Right kidney (tissue), 9 donors: Measurements from ENCODE around the gene TMEM44.
A peak's percentile ranks its signal among the peaks of the same experiment; 100 is the strongest.

Source experiments
- DNase-seq: peaks from one replicate; pipeline ENCODE4 v3.0.0-alpha.2; 2016
- long read RNA-seq, 8 donors: transcript quantifications; one replicate each; lab custom pipeline, GENCODE V29; 2026

Gene TMEM44
- long read RNA-seq, donor 1, partial matches to known transcripts: 9 of 10 reads
- long read RNA-seq, donor 1, other reads (novel, unspliced or antisense): 0 of 10 reads
- long read RNA-seq, donor 2, partial matches to known transcripts: 0 of 1 reads
- long read RNA-seq, donor 2, other reads (novel, unspliced or antisense): 0 of 1 reads
- long read RNA-seq, donor 3: 0 reads
- long read RNA-seq, donor 4, partial matches to known transcripts: 0 of 4 reads
- long read RNA-seq, donor 4, other reads (novel, unspliced or antisense): 0 of 4 reads
- long read RNA-seq, donor 5, partial matches to known transcripts: 0 of 1 reads
- long read RNA-seq, donor 5, other reads (novel, unspliced or antisense): 0 of 1 reads
- long read RNA-seq, donor 6, partial matches to known transcripts: 0 of 2 reads
- long read RNA-seq, donor 6, other reads (novel, unspliced or antisense): 0 of 2 reads
- long read RNA-seq, donor 7, partial matches to known transcripts: 0 of 1 reads
- long read RNA-seq, donor 7, other reads (novel, unspliced or antisense): 0 of 1 reads
- long read RNA-seq, donor 8, partial matches to known transcripts: 0 of 1 reads
- long read RNA-seq, donor 8, other reads (novel, unspliced or antisense): 0 of 1 reads

- peak; percentile 93 for DNase-seq
Measured at GRCh38 chr3:194633349-194634004, at the start of gene TMEM44. Gene TMEM44 (minus strand): TSS chr3:194633419. CDS start chr3:194633215, 204 bp downstream.

GRCh38 chr3:194682694-194683310 lies 49.6 kb upstream of the TMEM44 start:
- peak; percentile 63 for DNase-seq

- no peak for DNase-seq
Measured at GRCh38 chr3:194682189-194682693, 49.0 kb upstream of the TMEM44 start.

GRCh38 chr3:194680888-194681615 lies 47.8 kb upstream of the TMEM44 start:
- no peak for DNase-seq

GRCh38 chr3:194676471-194676870 lies 43.3 kb upstream of the TMEM44 start:
- no peak for DNase-seq

GRCh38 chr3:194675680-194676079 lies 42.5 kb upstream of the TMEM44 start:
- DNase-seq: no peak

- DNase-seq: no peak
Measured at GRCh38 chr3:194675081-194675640, 41.9 kb upstream of the TMEM44 start.

- no peak for DNase-seq
Measured at GRCh38 chr3:194673761-194674160, 40.5 kb upstream of the TMEM44 start.

GRCh38 chr3:194672876-194673275 lies 39.7 kb upstream of the TMEM44 start:
- no peak for DNase-seq

- peak; percentile 92 for DNase-seq
Measured at GRCh38 chr3:194671900-194672808, 38.9 kb upstream of the TMEM44 start, which contains the start of gene LSG1. Gene LSG1 (minus strand): TSS chr3:194672191. CDS start chr3:194672162, 29 bp downstream.

- no peak for DNase-seq
Measured at GRCh38 chr3:194671511-194671899, 38.3 kb upstream of the TMEM44 start.

GRCh38 chr3:194667363-194667762 lies 34.1 kb upstream of the TMEM44 start:
- DNase-seq: no peak

GRCh38 chr3:194664857-194665256 lies 31.6 kb upstream of the TMEM44 start:
- no peak for DNase-seq

GRCh38 chr3:194661946-194662345 lies 28.7 kb upstream of the TMEM44 start:
- no peak for DNase-seq

GRCh38 chr3:194661374-194661773 lies 28.2 kb upstream of the TMEM44 start:
- no peak for DNase-seq

GRCh38 chr3:194659778-194660177 lies 26.6 kb upstream of the TMEM44 start:
- no peak for DNase-seq

- DNase-seq: no peak
Measured at GRCh38 chr3:194658477-194659242, 25.4 kb upstream of the TMEM44 start.

GRCh38 chr3:194657439-194657838 lies 24.2 kb upstream of the TMEM44 start:
- no peak for DNase-seq

GRCh38 chr3:194654443-194654842 lies 21.2 kb upstream of the TMEM44 start:
- DNase-seq: no peak

GRCh38 chr3:194647747-194648146 lies 14.5 kb upstream of the TMEM44 start:
- DNase-seq: no peak
